ENCODE results near the gene TM4SF1.

Gene TM4SF1

DNA sequence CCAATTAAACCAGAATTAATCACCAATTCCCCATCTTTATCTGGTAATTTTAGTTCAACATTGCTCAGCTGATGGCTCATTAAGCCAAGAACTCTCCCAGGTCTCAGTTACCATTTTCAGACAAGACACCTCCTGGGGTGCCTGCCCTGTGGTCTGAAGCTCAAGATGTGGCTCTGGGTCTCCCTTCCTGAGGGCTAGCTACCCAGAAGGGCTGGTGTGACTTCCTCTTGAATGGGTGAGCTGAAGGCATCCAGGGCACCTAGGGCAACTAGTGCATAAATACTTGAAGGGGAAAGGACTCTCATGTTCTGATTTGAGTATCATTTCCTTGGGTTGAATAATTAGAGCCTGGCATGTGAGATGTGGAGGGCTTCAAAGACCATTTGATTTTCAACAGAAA is 6.7 kb upstream of the TM4SF1 start:
- H3K27me3 ChIP-seq (replicated peaks; ENCODE audit: insufficient read depth, low read length), result no peaks in the 10 kb centered on the region
- no peak overlapping the region for H3K4me2 ChIP-seq (ENCODE audit: low read depth, low read length)
- DNase-seq, result no peak
- no peaks in the 10 kb centered on the region for H3K36me3 ChIP-seq (replicated peaks; ENCODE audit: insufficient read depth, low read length)
- H3K27ac ChIP-seq (ENCODE audit: low read length), result no peak overlapping the region
- H3K9me3 ChIP-seq (replicated peaks; ENCODE audit: insufficient read depth, low read length), result no peaks in the 10 kb centered on the region
- H3F3A ChIP-seq (ENCODE audit: insufficient read depth, low read length), result no peaks in the 10 kb centered on the region
- TF ChIP-seq EZH2phosphoT487 (IDR thresholded peaks at IDR 0.05; ENCODE audit: low read length) (no peak), EZH2 (optimal IDR thresholded peaks at IDR 0.05; ENCODE audit: low read depth, low read length) (no peak)
- TF ChIP-seq, protein P1, sequence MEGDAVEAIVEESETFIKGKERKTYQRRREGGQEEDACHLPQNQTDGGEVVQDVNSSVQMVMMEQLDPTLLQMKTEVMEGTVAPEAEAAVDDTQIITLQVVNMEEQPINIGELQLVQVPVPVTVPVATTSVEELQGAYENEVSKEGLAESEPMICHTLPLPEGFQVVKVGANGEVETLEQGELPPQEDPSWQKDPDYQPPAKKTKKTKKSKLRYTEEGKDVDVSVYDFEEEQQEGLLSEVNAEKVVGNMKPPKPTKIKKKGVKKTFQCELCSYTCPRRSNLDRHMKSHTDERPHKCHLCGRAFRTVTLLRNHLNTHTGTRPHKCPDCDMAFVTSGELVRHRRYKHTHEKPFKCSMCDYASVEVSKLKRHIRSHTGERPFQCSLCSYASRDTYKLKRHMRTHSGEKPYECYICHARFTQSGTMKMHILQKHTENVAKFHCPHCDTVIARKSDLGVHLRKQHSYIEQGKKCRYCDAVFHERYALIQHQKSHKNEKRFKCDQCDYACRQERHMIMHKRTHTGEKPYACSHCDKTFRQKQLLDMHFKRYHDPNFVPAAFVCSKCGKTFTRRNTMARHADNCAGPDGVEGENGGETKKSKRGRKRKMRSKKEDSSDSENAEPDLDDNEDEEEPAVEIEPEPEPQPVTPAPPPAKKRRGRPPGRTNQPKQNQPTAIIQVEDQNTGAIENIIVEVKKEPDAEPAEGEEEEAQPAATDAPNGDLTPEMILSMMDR (IDR thresholded peaks at IDR 0.05; ENCODE audit: low read length), result no peak
- H2AFZ ChIP-seq (ENCODE audit: low read length), result no peak overlapping the region
- H3K4me3 ChIP-seq (ENCODE audit: low read length), result no peak overlapping the region
- no peaks in the 10 kb centered on the region for H4K20me1 ChIP-seq (ENCODE audit: insufficient read depth, low read length)
- no peaks in the 10 kb centered on the region for H3K4me1 ChIP-seq (ENCODE audit: low read length)
- no peaks in the 10 kb centered on the region for H3K9me2 ChIP-seq (replicated peaks; ENCODE audit: insufficient read depth, low read length)
- H3K9ac ChIP-seq (ENCODE audit: low read length), result no peak overlapping the region
- H3K79me2 ChIP-seq (ENCODE audit: low read length), result no peaks in the 10 kb centered on the region

DNA sequence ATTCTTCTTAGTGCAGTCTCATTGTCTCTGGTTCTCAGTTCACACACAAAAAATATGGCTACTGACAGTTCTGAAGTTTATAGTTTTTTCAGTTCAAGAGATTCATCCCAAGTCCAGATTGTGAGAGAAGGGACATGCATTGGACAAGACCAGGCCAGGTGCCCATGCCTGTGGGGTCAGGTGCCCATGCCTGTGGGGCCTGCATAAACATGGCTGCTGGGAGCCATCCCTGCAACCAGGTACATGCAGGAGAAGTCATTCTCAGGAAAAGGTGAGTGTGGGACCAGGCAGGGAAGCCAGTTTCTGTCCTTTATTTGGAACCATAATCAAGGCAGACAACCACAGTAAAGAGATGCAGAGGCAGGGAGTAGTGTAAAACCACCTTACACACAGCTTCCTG is 6.3 kb upstream of the TM4SF1 start:
- Histone ChIP-seq H3K79me2 (ENCODE audit: low read length) (no peaks in the 10 kb centered on the region), H3K4me2 (ENCODE audit: low read depth, low read length) (no peak overlapping the region), H3K9me2 (replicated peaks; ENCODE audit: insufficient read depth, low read length) (no peaks in the 10 kb centered on the region), H3K27ac (ENCODE audit: low read length) (no peak overlapping the region), H4K20me1 (ENCODE audit: insufficient read depth, low read length) (no peaks in the 10 kb centered on the region), H3K4me3 (ENCODE audit: low read length) (no peak overlapping the region), H3K36me3 (replicated peaks; ENCODE audit: insufficient read depth, low read length) (no peaks in the 10 kb centered on the region), H3K4me1 (ENCODE audit: low read length) (no peaks in the 10 kb centered on the region), H2AFZ (ENCODE audit: low read length) (no peak overlapping the region), H3F3A (ENCODE audit: insufficient read depth, low read length) (no peaks in the 10 kb centered on the region), H3K9me3 (replicated peaks; ENCODE audit: insufficient read depth, low read length) (no peaks in the 10 kb centered on the region), H3K9ac (ENCODE audit: low read length) (no peak overlapping the region), H3K27me3 (replicated peaks; ENCODE audit: insufficient read depth, low read length) (no peaks in the 10 kb centered on the region)
- TF ChIP-seq, protein P1 (IDR thresholded peaks at IDR 0.05; ENCODE audit: low read length), result no peak
- TF ChIP-seq EZH2 (optimal IDR thresholded peaks at IDR 0.05; ENCODE audit: low read depth, low read length), result no peak
- TF ChIP-seq EZH2phosphoT487 (IDR thresholded peaks at IDR 0.05; ENCODE audit: low read length), result no peak
- DNase-seq, result no peak

DNA sequence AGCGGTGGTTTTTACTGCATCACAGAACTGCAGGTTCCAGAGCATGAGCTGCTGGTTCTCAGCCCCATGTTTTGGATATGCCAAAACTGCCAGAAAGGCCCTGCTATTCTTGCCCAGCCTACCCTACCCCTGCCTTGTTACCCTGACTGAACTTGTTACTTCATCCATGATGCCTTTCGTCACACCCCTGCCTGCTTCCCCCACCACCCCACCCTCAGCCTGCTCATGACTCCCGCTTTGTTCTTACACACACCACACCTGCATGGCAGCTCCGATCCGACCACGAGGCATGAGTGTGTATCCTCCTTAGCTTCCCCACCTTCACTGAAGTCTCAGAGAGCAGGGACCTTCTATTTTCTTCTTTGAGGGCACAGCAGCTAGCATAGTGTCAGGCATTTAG is 5.1 kb upstream of the TM4SF1 start:
- no peaks in the 10 kb centered on the region for H3K79me2 ChIP-seq (ENCODE audit: low read length)
- no peak overlapping the region for H3K9ac ChIP-seq (ENCODE audit: low read length)
- no peak overlapping the region for H3K27ac ChIP-seq (ENCODE audit: low read length)
- no peaks in the 10 kb centered on the region for H3K27me3 ChIP-seq (replicated peaks; ENCODE audit: insufficient read depth, low read length)
- no peak for DNase-seq
- H4K20me1 ChIP-seq (ENCODE audit: insufficient read depth, low read length), result no peaks in the 10 kb centered on the region
- H3K4me2 ChIP-seq (ENCODE audit: low read depth, low read length), result no peak overlapping the region
- no peaks in the 10 kb centered on the region for H3K36me3 ChIP-seq (replicated peaks; ENCODE audit: insufficient read depth, low read length)
- H3K4me1 ChIP-seq (ENCODE audit: low read length), result no peaks in the 10 kb centered on the region
- no peaks in the 10 kb centered on the region for H3K9me3 ChIP-seq (replicated peaks; ENCODE audit: insufficient read depth, low read length)
- H2AFZ ChIP-seq (ENCODE audit: low read length), result no peak overlapping the region
- H3K4me3 ChIP-seq (ENCODE audit: low read length), result no peak overlapping the region
- H3K9me2 ChIP-seq (replicated peaks; ENCODE audit: insufficient read depth, low read length), result no peaks in the 10 kb centered on the region
- H3F3A ChIP-seq (ENCODE audit: insufficient read depth, low read length), result no peaks in the 10 kb centered on the region
- TF ChIP-seq EZH2phosphoT487 (IDR thresholded peaks at IDR 0.05; ENCODE audit: low read length), result no peak
- TF ChIP-seq, protein P1 (IDR thresholded peaks at IDR 0.05; ENCODE audit: low read length), result no peak
- TF ChIP-seq EZH2 (optimal IDR thresholded peaks at IDR 0.05; ENCODE audit: low read depth, low read length), result no peak

Measured in MM.1S (cell line).